Muscle layer of duodenum (tissue), 2 donors: Measurements from ENCODE around the gene UBE2O.

Source experiments
- H3K27ac ChIP-seq: one replicate; pipeline ENCODE4 v1.7.0; 2013; ENCODE audit warnings: mild to moderate bottlenecking, low read length
- H3K27me3 ChIP-seq: one replicate; pipeline ENCODE4 v1.7.0; 2013; ENCODE audit warnings: low read depth, mild to moderate bottlenecking, control low read depth, low read length
- H3K36me3 ChIP-seq, 2 donors: one replicate each; pipeline ENCODE4 v1.7.0; 2013; ENCODE audit warnings: low read length in 2 of 2, control low read depth in 1 of 2, mild to moderate bottlenecking in 1 of 2; ENCODE audit not compliant: insufficient read depth in 2 of 2, control insufficient read depth in 1 of 2
- H3K4me1 ChIP-seq, 2 donors: one replicate each; pipeline ENCODE4 v1.7.0; 2013; ENCODE audit warnings: low read length in 2 of 2, mild to moderate bottlenecking in 2 of 2, control low read depth in 1 of 2, moderate library complexity in 1 of 2; ENCODE audit not compliant: insufficient read depth in 2 of 2, control insufficient read depth in 1 of 2
- H3K4me3 ChIP-seq, 2 donors: one replicate each; pipeline ENCODE4 v1.7.0; 2013; ENCODE audit warnings: low read length in 2 of 2, low read depth in 1 of 2, mild to moderate bottlenecking in 1 of 2
- H3K9me3 ChIP-seq, 2 donors: one replicate each; pipeline ENCODE4 v1.7.0; 2013; ENCODE audit warnings: low read length in 2 of 2, control low read depth in 1 of 2, mild to moderate bottlenecking in 1 of 2; ENCODE audit not compliant: control insufficient read depth in 1 of 2
- donor health status: healthy.

Gene UBE2O

GRCh38 chr17:76405607-76405966 is 47.4 kb downstream of the UBE2O start:
- H3K4me1 ChIP-seq = peaks cover 0 to 15% of the 10 kb centered on the region in 2 donors
- H3K4me3 ChIP-seq = no peak overlapping the region
- no peak overlapping the region for H3K27ac ChIP-seq
- no peaks in the 10 kb centered on the region for H3K27me3 ChIP-seq
- peaks cover 22 to 31% of the 10 kb centered on the region in 2 donors for H3K36me3 ChIP-seq
- H3K9me3 ChIP-seq = no peaks in the 10 kb centered on the region

GRCh38 chr17:76404976-76405563 is 47.9 kb downstream of the UBE2O start:
- Histone ChIP-seq H3K27ac (no peak overlapping the region), H3K9me3 (no peaks in the 10 kb centered on the region)

GRCh38 chr17:76404256-76404655 is 48.7 kb downstream of the UBE2O start:
- Histone ChIP-seq H3K9me3 (no peaks in the 10 kb centered on the region), H3K4me1 (peaks cover 0 to 15% of the 10 kb centered on the region in 2 donors), H3K27me3 (no peaks in the 10 kb centered on the region), H3K27ac (no peak overlapping the region), H3K36me3 (peaks cover 35 to 41% of the 10 kb centered on the region in 2 donors), H3K4me3 (no peak overlapping the region)

More at GRCh38 chr17:76404976-76405563, 47.9 kb downstream of the UBE2O start:
- Histone ChIP-seq H3K27me3 (no peaks in the 10 kb centered on the region), H3K4me3 (no peak overlapping the region), H3K4me1 (peaks cover 0 to 15% of the 10 kb centered on the region in 2 donors), H3K36me3 (peaks cover 27 to 36% of the 10 kb centered on the region in 2 donors)

GRCh38 chr17:76402711-76403110 is 50.2 kb downstream of the UBE2O start:
- no peaks in the 10 kb centered on the region for H3K27me3 ChIP-seq
- H3K36me3 ChIP-seq = peaks cover 47 to 51% of the 10 kb centered on the region in 2 donors
- peaks cover 0 to 17% of the 10 kb centered on the region in 2 donors for H3K4me1 ChIP-seq
- no peaks in the 10 kb centered on the region for H3K9me3 ChIP-seq
- H3K4me3 ChIP-seq = no peak overlapping the region
- H3K27ac ChIP-seq = no peak overlapping the region

- Histone ChIP-seq H3K36me3 (peaks cover 50 to 73% of the 10 kb centered on the region in 2 donors), H3K27me3 (no peaks in the 10 kb centered on the region), H3K4me3 (no peak overlapping the region)
These were observed 53.5 kb downstream of the UBE2O start for GRCh38 chr17:76399175-76400172.

GRCh38 chr17:76398523-76399174 is 54.3 kb downstream of the UBE2O start:
- Histone ChIP-seq H3K36me3 (peaks cover 48 to 74% of the 10 kb centered on the region in 2 donors), H3K27me3 (no peaks in the 10 kb centered on the region), H3K27ac (no peak overlapping the region), H3K9me3 (no peaks in the 10 kb centered on the region), H3K4me1 (peaks cover 0 to 4% of the 10 kb centered on the region in 2 donors), H3K4me3 (no peak overlapping the region)

More at GRCh38 chr17:76399175-76400172, 53.5 kb downstream of the UBE2O start:
- Histone ChIP-seq H3K9me3 (no peaks in the 10 kb centered on the region), H3K4me1 (peaks cover 0 to 6% of the 10 kb centered on the region in 2 donors), H3K27ac (no peak overlapping the region)

- no peaks in the 10 kb centered on the region for H3K27me3 ChIP-seq
- H3K36me3 ChIP-seq = peaks cover 46 to 76% of the 10 kb centered on the region in 2 donors
- no peak overlapping the region for H3K27ac ChIP-seq
- peaks cover 0 to 4% of the 10 kb centered on the region in 2 donors for H3K4me1 ChIP-seq
- no peaks in the 10 kb centered on the region for H3K9me3 ChIP-seq
- H3K4me3 ChIP-seq = no peak overlapping the region
These were observed 55.0 kb downstream of the UBE2O start for GRCh38 chr17:76397687-76398522.

- H3K4me3 ChIP-seq = no peak overlapping the region
These were observed 55.8 kb downstream of the UBE2O start for GRCh38 chr17:76397184-76397583.

GRCh38 chr17:76395980-76396379 is 57.0 kb downstream of the UBE2O start:
- no peaks in the 10 kb centered on the region for H3K9me3 ChIP-seq
- no peak overlapping the region for H3K27ac ChIP-seq
- no peaks in the 10 kb centered on the region for H3K27me3 ChIP-seq
- peaks cover 0 to 4% of the 10 kb centered on the region in 2 donors for H3K4me1 ChIP-seq
- peaks cover 44 to 72% of the 10 kb centered on the region in 2 donors for H3K36me3 ChIP-seq
- no peak overlapping the region for H3K4me3 ChIP-seq

More at GRCh38 chr17:76397184-76397583, 55.8 kb downstream of the UBE2O start:
- H3K27me3 ChIP-seq = no peaks in the 10 kb centered on the region
- peaks cover 43 to 70% of the 10 kb centered on the region in 2 donors for H3K36me3 ChIP-seq
- H3K4me1 ChIP-seq = peaks cover 0 to 4% of the 10 kb centered on the region in 2 donors
- H3K27ac ChIP-seq = no peak overlapping the region
- no peaks in the 10 kb centered on the region for H3K9me3 ChIP-seq

GRCh38 chr17:76394166-76394565 is 58.8 kb downstream of the UBE2O start:
- H3K9me3 ChIP-seq = no peaks in the 10 kb centered on the region
- peaks cover 28 to 63% of the 10 kb centered on the region in 2 donors for H3K36me3 ChIP-seq
- H3K4me3 ChIP-seq = no peak overlapping the region
- H3K27me3 ChIP-seq = no peaks in the 10 kb centered on the region
- H3K27ac ChIP-seq = no peak overlapping the region
- peaks cover 0 to 4% of the 10 kb centered on the region in 2 donors for H3K4me1 ChIP-seq
